Measurements from ENCODE around the gene CLIC5.

GRCh38 chr6:45969026-45969425 is 46.6 kb downstream of the CLIC5 start:
- TF ChIP-seq CTCF (IDR thresholded peaks at IDR 0.05) (no peak), POLR2A (IDR thresholded peaks at IDR 0.05) (no peak)
